ENCODE measurements around the gene CLEC4G. TPM values are rescaled to one million over a fixed set of nuclear protein-coding genes. Genes with fewer than 3 reads are reported as not detected.

Gene CLEC4G
- total and polyA plus RNA-seq, 2 of the 8 experiments (the other 6 are each of a cell fraction or from before 2014, with no cell fraction given), result 0.35 to 2.9 TPM

DNA sequence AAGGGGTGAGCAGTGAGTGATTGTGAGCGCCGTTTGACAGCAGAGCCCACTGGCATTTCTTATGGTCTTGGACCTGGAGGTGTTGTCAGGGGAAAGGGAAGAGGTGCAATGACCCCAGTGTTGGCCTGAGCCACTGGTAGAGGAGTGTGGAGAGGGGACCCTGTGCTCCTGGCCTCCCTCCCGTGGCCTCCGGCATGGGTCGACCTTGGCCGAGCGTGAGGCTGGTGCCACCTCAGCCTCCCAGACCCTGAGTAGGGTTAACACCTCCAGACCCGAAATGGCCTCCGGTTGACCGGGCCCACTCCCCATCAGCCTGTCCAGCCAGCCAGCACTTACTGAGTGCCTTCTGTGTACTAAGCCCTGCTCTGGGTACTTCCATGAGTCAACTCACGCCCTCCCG, 44.7 kb downstream of the CLEC4G start (continued):
- TF ChIP-seq, protein P1, sequence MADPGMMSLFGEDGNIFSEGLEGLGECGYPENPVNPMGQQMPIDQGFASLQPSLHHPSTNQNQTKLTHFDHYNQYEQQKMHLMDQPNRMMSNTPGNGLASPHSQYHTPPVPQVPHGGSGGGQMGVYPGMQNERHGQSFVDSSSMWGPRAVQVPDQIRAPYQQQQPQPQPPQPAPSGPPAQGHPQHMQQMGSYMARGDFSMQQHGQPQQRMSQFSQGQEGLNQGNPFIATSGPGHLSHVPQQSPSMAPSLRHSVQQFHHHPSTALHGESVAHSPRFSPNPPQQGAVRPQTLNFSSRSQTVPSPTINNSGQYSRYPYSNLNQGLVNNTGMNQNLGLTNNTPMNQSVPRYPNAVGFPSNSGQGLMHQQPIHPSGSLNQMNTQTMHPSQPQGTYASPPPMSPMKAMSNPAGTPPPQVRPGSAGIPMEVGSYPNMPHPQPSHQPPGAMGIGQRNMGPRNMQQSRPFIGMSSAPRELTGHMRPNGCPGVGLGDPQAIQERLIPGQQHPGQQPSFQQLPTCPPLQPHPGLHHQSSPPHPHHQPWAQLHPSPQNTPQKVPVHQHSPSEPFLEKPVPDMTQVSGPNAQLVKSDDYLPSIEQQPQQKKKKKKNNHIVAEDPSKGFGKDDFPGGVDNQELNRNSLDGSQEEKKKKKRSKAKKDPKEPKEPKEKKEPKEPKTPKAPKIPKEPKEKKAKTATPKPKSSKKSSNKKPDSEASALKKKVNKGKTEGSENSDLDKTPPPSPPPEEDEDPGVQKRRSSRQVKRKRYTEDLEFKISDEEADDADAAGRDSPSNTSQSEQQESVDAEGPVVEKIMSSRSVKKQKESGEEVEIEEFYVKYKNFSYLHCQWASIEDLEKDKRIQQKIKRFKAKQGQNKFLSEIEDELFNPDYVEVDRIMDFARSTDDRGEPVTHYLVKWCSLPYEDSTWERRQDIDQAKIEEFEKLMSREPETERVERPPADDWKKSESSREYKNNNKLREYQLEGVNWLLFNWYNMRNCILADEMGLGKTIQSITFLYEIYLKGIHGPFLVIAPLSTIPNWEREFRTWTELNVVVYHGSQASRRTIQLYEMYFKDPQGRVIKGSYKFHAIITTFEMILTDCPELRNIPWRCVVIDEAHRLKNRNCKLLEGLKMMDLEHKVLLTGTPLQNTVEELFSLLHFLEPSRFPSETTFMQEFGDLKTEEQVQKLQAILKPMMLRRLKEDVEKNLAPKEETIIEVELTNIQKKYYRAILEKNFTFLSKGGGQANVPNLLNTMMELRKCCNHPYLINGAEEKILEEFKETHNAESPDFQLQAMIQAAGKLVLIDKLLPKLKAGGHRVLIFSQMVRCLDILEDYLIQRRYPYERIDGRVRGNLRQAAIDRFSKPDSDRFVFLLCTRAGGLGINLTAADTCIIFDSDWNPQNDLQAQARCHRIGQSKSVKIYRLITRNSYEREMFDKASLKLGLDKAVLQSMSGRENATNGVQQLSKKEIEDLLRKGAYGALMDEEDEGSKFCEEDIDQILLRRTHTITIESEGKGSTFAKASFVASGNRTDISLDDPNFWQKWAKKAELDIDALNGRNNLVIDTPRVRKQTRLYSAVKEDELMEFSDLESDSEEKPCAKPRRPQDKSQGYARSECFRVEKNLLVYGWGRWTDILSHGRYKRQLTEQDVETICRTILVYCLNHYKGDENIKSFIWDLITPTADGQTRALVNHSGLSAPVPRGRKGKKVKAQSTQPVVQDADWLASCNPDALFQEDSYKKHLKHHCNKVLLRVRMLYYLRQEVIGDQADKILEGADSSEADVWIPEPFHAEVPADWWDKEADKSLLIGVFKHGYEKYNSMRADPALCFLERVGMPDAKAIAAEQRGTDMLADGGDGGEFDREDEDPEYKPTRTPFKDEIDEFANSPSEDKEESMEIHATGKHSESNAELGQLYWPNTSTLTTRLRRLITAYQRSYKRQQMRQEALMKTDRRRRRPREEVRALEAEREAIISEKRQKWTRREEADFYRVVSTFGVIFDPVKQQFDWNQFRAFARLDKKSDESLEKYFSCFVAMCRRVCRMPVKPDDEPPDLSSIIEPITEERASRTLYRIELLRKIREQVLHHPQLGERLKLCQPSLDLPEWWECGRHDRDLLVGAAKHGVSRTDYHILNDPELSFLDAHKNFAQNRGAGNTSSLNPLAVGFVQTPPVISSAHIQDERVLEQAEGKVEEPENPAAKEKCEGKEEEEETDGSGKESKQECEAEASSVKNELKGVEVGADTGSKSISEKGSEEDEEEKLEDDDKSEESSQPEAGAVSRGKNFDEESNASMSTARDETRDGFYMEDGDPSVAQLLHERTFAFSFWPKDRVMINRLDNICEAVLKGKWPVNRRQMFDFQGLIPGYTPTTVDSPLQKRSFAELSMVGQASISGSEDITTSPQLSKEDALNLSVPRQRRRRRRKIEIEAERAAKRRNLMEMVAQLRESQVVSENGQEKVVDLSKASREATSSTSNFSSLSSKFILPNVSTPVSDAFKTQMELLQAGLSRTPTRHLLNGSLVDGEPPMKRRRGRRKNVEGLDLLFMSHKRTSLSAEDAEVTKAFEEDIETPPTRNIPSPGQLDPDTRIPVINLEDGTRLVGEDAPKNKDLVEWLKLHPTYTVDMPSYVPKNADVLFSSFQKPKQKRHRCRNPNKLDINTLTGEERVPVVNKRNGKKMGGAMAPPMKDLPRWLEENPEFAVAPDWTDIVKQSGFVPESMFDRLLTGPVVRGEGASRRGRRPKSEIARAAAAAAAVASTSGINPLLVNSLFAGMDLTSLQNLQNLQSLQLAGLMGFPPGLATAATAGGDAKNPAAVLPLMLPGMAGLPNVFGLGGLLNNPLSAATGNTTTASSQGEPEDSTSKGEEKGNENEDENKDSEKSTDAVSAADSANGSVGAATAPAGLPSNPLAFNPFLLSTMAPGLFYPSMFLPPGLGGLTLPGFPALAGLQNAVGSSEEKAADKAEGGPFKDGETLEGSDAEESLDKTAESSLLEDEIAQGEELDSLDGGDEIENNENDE (IDR thresholded peaks at IDR 0.05; ENCODE audit: insufficient replicate concordance, low read length), result no peak
- no peak for TF ChIP-seq SRF (IDR thresholded peaks at IDR 0.05; ENCODE audit: low read depth, low read length)
- TF ChIP-seq, protein P2, sequence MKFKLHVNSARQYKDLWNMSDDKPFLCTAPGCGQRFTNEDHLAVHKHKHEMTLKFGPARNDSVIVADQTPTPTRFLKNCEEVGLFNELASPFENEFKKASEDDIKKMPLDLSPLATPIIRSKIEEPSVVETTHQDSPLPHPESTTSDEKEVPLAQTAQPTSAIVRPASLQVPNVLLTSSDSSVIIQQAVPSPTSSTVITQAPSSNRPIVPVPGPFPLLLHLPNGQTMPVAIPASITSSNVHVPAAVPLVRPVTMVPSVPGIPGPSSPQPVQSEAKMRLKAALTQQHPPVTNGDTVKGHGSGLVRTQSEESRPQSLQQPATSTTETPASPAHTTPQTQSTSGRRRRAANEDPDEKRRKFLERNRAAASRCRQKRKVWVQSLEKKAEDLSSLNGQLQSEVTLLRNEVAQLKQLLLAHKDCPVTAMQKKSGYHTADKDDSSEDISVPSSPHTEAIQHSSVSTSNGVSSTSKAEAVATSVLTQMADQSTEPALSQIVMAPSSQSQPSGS (IDR thresholded peaks at IDR 0.05; ENCODE audit: low read length), result no peak
- no peak for TF ChIP-seq RNF2 (IDR thresholded peaks at IDR 0.05; ENCODE audit: borderline replicate concordance, low read depth, low read length, missing control alignments, poor library complexity, severe bottlenecking)
- no peak for TF ChIP-seq TAF1 (IDR thresholded peaks at IDR 0.05; ENCODE audit: low read depth, low read length)
- no peak for TF ChIP-seq SUZ12 (IDR thresholded peaks at IDR 0.05; ENCODE audit: low read length)
- TF ChIP-seq NRF1 (IDR thresholded peaks at IDR 0.05; ENCODE audit: low read depth, low read length), result no peak
- no peak for TF ChIP-seq JUN (IDR thresholded peaks at IDR 0.05; ENCODE audit: low read depth, low read length)
- TF ChIP-seq ASH2L (IDR thresholded peaks at IDR 0.05; ENCODE audit: low read length), result no peak
- TF ChIP-seq CEBPB (IDR thresholded peaks at IDR 0.05; ENCODE audit: low read depth, low read length), result no peak
- TF ChIP-seq CHD2 (IDR thresholded peaks at IDR 0.05; ENCODE audit: low read length), result no peak

All from H1 (cell line).